GM19328 (cell line): ENCODE results near the gene SH3GL1.

Experiments used
- ATAC-seq: cut with Tn5 transposase; IDR thresholded peaks from one replicate; pipeline ENCODE4 v1.9.1; 2021; ENCODE audit warnings: mild to moderate bottlenecking, moderate library complexity; ENCODE audit not compliant: unreplicated experiment

The SH3GL1 gene

DNA sequence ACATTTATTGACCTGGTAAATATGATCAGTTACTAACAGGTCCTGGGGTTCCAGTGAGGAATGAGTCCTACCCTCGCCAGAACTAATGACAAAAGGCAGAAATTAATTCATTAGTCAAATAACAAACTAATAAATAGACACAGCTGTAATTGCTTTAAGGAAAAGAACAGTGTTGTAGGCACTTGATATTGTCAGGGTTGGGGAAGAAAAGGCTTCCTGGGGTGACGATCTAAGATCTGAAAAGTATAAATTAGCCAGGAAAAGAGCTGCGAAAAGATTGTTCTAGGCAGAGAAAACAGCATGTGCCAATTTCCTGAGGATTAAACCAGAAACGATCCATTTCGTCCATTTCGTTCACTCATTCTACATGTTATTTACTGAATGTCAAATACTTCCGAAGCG lies 1.4 kb upstream of the SH3GL1 start:
- ATAC-seq, result no peak

DNA sequence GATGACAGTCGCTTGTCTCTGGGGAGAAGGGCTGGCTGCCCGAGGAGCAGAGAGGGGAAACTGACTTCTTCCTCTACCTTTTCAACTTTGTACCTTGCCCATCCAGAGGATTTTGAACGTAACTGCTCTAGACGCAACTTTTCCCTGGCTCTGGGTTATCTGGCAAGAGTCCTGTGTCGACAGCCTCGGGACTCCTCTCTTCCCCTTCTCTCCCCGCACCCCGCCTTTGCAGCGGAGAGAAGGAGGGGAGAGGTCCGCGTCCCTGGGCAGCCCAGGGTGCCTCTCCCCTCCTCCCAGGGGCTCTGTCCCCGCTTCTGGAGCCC lies 574 bp downstream of the SH3GL1 start:
- ATAC-seq, result no peak

DNA sequence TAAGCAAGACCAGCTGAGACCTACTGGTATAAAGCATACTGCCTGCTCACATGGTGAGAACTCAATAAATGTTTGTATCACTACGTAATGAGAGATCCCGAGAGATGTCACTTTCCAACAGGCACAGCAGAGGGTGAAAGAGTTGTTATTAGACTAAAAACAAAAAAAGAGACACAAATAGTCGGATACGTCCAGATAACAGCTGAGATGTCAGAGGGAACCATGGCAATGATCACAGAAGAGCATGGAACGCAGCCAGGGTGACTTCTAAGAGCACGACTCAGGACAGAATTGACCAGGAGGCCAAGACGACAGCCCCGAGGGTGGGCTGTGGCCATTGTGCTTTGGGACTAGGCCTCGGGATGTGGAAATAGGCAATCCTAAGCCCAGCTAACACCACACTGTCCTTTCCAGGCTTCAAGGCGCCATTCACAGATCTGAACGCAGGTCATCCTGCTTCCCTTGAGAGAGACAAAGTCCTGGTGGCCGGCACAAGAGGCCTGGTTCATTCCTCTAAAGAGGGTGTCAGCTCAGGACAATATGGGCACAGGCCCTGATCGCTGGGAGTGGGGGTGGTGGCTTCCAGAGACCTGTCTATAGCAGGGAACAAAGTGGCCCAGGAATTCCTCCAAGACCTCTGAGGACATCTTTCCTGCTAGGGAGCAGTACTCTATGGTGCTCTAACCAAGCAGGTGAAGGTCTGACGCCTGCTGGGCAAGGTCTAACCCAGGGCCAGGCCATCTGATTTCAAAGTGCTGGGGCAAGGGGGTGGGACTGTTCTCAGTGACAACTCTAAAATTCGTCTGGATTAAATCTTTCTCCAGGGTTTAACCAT lies 3.2 kb downstream of the SH3GL1 start:
- ATAC-seq, result no peak

DNA sequence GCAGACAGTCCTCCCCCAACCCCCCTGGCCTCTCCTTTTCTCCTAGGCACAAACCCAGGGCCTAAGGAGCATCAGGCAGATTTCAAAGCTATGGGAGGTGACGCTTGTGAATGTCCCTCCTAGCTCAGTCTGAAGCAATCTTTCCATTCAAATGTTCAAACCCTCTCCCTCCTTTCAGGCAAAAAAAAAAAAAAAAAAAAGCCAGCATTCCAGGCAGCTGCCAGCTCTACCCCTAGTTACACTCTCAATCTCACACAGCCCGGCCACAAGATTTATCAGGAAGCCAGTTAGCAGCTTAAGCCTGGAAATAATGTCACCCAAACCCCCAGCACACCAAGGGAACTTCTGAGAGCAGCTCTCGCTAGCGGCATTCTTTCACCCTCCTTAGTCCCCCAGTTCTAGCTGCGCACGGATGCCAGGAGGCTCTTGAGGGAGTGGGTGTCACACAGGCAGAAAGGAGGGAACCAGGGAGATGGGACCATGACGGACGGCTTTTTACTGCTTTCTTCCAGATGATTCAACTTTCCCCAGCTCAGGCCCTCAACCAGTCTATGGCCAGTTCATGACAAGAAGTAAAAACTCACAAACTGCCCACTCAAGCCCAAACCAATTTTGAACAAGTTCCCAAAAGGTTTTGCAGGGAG lies 6.3 kb downstream of the SH3GL1 start:
- ATAC-seq, result no peak

DNA sequence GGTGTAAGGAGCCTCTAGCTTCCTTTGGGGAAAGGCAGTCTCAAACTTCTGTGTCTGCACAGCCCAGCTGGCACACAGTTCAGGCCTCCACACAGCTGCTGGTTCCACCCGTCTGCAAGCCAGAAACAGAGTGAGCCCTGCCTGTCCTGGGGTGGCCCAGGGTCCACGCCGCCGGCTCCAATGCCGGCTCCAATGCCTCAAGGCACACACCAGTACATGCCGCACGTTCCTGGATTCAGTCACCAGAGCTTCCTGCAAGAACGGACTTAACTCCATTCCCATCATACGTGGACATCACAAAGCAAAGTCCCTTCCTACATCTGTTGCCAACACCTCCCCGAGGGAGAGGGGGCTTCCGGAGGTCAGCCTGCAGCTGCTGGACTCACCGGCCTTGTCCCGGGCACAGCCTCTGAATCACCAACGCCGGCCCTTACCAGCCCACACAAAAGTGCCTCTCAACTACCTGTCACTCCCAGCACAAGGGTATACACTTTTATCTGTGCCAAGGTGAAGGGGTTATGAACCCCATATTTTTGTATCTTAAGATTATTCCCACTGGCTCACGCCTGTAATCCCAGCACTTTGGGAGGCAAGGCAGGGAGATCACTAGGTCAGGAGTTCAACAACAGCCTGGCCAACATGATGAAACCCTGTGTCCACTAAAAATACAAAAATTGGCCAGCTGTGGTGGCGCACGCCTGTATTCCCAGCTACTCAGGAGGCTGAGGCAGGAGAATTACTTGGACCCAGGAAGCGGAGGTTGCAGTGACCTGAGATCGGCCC lies 8.5 kb downstream of the SH3GL1 start:
- ATAC-seq, result no peak

DNA sequence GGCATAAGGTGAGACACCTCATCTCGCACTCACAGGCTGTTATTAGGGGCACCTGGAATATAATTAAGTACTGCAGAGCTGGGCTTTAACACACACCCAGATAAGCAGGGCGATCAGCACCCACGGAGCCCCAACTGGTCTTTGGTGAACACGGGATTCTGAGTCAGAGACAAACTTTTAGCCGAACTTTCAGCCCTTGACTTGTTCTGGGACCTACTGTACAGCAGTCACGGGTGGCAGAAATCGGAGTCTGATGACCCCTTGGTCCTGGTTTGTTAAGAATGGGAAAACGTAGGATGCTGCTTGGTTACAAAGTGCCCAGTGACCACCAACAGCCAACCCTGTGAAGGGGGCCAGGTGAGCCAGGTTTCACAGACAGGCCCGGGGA lies 9.0 kb downstream of the SH3GL1 start:
- no peak for ATAC-seq

DNA sequence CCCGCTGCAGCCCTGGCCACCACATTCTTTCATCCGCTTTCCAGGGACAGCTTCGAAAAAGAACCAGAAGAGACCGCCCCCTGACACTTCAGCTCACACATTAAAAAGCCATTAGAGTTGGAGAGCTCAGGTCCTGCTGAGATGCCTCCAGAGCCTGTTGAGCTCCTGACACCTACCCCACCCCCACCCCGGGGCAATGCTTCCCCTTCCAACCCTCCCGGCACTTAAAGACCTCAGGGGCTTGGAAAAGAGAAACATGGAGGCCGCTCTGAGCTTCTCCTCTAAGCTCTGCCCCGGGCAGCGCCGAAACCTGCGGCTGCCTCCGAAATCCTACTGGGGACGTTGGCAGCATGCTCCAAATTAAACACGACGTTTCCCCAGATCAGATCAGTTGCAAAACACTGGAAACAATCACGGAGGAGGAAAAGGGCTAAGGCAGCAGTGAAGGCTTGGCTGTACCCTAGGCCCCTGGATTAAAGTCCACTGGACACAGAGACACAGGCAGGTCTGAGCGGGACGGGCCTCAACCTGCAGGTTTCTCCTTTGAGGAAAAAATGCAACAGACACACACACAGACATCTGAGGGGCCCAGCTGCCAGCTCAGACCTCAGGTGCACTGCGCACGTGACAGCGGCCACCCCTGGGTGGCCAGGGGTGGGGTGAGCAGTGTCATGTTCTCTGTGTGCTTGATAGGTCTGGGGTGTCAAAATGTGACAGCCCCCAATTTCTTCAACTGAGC lies 9.6 kb downstream of the SH3GL1 start:
- no peak for ATAC-seq

DNA sequence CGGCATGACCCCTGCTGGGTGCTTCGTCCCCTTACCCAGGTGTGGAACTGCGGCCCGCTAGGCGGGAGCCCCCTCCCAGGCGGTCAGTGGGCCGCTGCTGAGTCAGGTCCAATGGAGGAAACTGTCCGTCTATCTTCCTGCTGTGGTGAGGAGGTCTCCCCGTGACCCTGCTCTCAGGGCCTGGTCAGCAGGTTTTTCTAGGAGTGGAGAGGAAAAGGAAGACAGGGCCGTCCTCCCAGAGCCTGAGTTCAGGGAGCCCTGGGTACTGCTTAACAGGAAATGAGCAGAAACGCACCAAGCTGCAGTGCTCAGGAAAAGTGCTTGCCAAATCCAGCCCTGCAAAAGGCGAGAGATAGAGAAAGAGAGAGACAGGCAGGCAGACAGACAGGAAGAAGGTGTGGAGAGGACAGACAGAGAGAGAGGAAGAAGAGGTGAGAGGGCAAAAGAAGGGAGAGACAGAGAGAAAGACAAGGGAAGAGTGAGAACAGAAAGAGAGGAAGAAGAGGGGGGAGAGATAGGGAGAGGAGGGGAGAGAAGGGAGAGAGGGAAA lies 10.3 kb downstream of the SH3GL1 start:
- no peak for ATAC-seq

DNA sequence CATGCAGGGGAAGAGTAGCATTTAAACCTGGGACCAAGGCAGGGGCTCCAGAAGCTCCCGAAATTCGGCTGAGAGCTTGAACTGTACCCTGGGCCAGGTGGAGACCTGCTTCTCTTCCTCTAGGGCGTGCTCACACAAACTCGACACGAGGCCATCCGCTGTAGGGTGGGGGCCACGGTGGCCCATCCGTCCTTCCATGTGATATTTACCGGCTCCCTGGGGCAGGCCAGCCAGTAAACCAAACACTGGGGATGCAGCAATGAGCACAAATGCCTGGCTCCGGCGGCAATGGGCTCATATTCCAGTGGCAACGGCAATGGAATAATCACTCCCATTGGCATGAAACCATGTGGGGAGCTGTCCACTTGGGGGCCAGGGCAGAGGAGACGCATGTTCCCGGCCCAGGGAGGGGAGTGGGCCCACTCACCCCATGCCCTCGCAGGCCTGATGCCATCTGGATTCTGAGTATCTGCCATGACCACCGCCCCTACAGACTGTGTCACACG lies 10.8 kb downstream of the SH3GL1 start:
- ATAC-seq, result no peak

DNA sequence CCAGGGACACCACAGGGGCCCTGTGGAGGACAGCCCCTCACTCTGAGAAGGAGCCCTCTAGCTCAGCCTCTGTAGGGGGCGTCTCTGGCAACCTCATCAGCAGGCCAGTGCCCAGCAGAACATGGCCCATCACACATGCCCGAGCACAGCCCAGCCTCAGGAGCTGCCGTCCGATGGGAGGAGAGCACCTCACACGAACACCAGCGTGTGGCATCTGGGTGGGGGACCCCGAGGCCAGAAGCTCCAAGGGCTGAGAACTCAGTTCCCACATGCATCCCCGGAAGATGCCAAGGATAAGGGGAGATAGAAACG lies 11.3 kb downstream of the SH3GL1 start:
- ATAC-seq, result no peak

DNA sequence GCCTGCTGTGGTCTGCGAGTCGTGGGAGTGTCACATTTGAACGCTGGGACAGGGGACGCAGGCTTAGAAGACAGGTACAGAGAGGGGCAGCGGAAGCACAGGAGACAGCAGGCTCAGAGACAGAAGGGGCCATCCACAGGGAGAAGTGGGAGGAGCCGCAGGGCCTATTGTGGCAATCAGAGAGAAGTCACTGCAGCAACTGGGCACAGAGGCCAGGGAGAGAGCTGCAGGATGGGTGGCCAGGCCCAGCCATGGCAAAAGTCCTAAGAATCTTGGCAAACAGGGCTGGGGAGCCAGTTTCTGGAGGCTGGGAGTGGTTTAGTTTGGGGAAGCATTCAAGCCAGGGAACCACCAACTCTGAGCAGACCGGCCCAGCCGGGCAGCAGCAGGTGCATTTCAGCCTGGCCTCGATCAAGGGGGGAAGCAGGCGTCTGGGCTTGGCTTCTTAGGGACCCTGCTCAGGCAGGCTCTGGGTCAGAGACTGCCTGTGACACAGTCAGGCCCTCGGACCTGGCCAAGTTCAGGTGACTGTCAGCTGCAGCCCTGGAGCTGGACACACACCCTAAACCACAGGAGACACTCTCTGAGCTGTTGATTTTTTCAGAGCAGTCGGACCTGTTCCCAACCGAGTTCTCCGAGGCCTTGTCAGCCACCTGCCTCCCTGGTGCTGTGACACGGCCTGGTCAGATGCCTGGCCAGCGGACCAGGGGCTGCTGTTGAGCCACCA lies 11.8 kb downstream of the SH3GL1 start:
- ATAC-seq, result no peak

DNA sequence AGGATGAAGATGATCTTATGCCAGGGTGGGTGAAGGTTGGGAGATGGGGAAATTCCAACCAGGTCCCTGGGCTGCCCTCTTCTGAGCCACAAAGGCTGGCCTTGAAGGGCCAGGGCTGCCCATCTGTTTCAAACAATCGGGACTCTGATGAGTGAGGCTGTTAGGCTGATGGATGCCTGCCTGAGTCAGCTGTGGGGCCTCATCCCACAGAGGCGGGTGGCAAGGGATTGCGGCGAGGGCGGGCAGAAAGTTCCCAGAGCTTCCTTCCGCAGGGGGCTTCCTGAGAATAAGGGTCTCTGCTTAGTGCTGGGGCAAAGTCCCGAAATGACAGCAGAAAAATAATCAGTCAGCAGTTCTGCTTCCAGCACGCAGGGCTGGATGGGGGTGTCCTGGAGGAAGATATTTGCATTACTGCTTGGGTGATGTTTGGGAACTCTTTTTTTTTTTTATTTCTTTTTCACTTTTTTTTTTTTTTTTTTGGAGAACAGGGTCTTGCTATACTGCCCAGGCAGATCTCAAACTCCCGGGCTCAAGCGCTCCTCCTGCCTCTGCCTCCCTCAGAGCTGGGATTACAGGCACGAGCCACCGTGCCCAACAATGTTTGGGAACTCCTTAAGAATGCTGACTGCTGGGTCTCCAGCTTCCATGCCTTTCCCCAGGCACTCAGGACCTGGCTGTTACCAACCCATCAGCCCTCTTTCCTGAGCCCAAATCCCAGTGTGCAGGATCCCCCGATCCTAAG lies 14.1 kb downstream of the SH3GL1 start:
- no peak for ATAC-seq

DNA sequence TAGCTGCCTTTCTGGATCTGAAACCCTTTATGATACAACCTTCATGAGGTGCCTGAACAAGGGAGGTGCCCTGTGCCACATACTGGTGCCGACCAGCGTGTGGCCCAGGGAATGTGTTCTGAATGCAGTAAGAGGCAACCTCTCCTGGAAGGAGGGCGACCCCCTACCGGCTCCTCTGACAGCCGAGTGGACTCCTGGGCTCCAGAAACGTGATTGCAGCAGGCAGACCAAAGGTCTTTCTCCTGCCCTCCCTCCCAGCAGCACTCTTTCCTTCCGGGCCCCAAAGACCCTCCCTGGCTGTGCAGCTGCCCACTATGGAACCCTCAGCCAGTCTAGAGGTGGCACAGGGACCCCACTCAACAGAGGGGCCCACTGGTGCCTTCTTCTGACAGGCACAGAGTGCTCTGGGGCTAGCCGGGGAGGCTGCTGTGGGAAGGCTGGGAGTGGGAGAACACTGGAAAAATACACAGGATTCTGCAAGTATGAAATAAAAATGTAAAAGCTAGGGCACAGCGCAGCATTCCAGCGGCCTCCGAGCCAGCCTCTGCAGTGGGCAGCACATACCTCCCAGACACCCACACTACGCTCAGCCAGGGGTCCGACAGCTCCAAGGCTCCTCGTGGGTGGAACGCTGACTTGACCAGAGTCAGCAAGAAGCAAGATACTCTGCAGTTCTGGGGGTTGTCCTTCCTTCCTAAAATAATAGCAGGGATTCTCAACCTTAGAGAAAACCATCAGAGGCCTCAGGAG lies 14.9 kb downstream of the SH3GL1 start:
- no peak for ATAC-seq

DNA sequence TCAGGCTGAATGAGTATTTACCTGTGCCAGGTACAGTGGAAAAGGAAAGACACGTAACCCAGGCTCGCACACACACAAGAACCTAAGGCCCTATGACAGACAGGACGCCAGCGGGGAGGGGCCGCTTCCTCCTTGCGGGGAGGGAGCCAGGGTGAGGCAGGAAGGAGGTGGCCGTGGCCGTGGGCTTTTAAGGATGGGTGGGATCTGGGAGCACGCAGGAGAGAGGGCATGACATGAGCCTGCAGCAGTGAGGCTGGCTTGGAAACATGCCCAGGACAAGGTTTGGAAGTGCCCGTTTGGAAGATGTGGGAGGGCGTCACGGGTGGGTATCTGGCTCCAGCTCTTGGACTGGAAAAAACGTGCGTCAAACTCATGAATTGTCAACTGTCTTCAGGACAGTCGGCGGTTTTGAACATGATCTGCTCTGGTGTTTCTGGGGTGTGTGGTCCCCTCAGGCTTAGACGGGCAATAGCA lies 20.1 kb downstream of the SH3GL1 start:
- no peak for ATAC-seq

DNA sequence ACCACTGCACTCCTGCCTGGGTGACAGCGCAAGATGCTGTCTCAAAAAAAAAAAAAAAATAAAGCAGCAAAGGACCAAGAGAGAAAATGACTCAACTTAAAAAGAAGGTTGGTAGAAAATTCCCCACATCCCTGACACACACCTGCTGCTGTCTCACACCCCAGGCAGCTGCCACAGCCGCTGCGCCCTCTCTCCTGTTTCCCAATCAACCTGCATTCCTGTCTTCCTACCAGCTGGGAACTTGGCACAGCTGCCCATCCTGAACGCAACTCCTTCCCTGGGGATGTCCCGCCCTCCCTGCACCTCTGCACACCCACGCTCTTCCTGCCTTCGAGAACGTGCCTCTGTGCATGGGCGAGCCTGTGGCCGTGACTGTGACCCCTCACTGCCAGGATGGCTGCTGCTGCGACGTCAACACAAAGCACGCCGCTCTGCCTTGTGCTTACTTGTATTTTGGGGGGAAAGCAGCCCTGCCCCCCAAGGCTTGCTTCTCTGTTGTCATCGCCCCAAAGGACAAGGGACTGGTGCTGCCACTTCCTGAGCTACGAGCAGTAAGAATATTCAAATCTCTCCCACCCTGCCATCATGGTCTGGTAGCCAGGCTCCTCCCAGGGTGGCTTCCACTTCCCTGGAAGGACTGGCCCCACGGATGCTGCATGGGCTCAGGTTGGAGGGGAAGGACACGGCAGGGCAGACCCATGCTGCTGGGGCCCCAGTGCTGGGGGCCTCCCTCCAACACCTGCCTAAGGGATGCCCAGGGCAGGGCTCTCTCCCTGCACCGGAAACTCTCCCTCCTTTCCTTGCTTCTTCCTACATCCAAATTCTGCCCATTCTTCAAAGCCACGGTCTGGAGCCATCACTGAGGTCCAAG lies 20.7 kb downstream of the SH3GL1 start:
- no peak for ATAC-seq

DNA sequence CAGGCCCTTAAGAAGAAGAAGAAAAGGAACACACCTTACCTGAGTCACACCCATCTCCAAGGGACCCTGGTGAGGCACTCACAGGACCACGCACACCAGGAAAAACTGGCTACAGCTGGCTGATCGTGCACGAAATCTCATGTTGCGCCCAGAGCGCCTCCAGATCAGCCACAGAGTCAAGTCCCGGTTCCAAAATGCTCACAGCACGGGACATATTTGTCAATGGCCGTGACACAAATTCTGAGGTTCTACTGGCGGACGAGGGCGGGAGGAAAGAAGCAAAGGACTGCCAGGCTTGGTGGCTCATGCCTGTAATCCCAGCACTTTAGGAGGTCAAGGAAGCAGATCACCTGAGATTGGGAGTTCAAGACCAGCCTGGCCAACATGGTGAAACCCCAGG lies 21.5 kb downstream of the SH3GL1 start:
- ATAC-seq, result no peak

DNA sequence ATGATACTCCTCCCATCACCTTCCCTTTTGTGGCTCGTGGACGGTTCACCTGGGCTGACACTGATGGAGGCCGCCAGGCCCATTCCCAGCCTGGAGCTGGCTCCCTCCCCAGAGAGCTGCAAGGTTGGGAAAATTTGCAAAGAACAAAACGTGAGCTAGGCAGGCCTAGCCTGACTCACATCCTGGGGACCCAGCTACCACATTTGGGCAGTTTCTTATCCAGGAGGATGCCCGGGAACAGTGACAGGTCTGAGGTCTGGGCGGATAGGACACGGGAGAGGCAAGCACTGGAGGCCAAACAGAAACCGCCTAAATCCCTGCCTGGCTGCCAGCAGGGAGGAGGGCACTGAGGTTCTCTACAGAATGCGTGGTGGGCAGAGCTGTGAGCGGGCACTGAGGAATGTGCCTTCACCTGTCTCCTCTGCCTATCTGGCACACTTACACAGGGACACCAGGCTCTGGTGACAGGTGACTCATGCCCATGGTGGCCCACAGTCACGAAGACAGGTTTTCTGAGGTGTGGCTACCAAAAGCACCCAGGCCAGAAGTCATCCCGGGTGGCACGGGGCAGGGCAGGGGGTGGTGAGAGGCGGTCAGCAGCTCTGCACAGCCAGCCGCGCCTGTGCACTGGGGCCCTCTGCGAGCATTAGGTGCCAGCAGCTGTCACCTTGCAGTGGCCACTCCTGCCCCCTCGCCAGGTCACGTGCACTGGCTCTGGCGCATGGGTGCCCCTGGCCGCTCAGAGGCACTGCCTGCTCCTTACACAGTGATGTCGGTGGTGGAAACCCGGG lies 23.2 kb downstream of the SH3GL1 start:
- ATAC-seq, result no peak
